A549 (cell line): ENCODE data around the gene VPS37D. TPM values are rescaled to one million over a fixed set of nuclear protein-coding genes. Genes with fewer than 3 reads are reported as not detected.

Experiments
- ATAC-seq, 2 experiments: fragments of 200-7000 bp in 1 of 2; fragments of >200 bp in 1 of 2; cut with Nextera tagmentation in 1 of 2; cut with Tn5 transposase in 1 of 2; 3 replicates each; pipeline versions ENCODE4 v1.8.0 to v1.9.1; 2018 to 2020; ENCODE audit warnings: mild to moderate bottlenecking in 1 of 2, moderate library complexity in 1 of 2
- CTCF ChIA-PET: fragments of 300-600 bp; sonication (Branson Sonifier 250); formaldehyde crosslinking; extraction: SDS; loops from one replicate; lab custom pipeline; 2021; ENCODE audit warnings: antibody characterized with exemption, inconsistent platforms; lab: Yijun Ruan, JAX
- POLR2A ChIA-PET: fragments of 350-600 bp; formaldehyde crosslinking; extraction: SDS; loops from one replicate; lab custom pipeline; 2021; ENCODE audit warnings: antibody characterized with exemption, inconsistent platforms; lab: Yijun Ruan, JAX
- DNase-seq, 2 experiments: peaks; one replicate each; pipeline versions ENCODE4 v3.0.0 to v3.0.0-alpha.2; 2011 to 2016; ENCODE audit warnings: low read depth in 1 of 2, low spot score in 1 of 2
- FAIRE-seq: peaks from 2 replicates; lab custom pipeline; 2011; peaks lifted over from hg19 to GRCh38; lab: Jason Lieb, UNC
- H3K27ac ChIP-seq, 2 experiments: fragments of >200 bp; sonication (Bioruptor Twin); formaldehyde crosslinking; 3 replicates each; pipeline ENCODE4 v1.5.1; 2016 to 2017
- H3K4me1 ChIP-seq: fragments of >200 bp; sonication (Bioruptor Twin); formaldehyde crosslinking; 3 replicates; pipeline ENCODE4 v1.6.1; 2016
- H3K4me2 ChIP-seq: fragments of >200 bp; sonication (Bioruptor Twin); formaldehyde crosslinking; 3 replicates; pipeline ENCODE4 v1.6.1; 2016
- H3K4me3 ChIP-seq: fragments of >200 bp; sonication (Bioruptor Twin); formaldehyde crosslinking; 3 replicates; pipeline ENCODE4 v1.5.1; 2016
- H3K9me3 ChIP-seq: fragments of >200 bp; sonication (Bioruptor Twin); formaldehyde crosslinking; 3 replicates; pipeline ENCODE4 v1.6.1; 2016
- BHLHE40 ChIP-seq: IDR thresholded peaks from 2 replicates; pipeline ENCODE4 v1.6.1; 2012; ENCODE audit warnings: low read depth, low read length, inconsistent platforms
- FOSL2 ChIP-seq, 2 experiments: fragments of 450-650 bp in 1 of 2; fragments of >200 bp in 1 of 2; sonication (Bioruptor Twin) in 1 of 2; formaldehyde crosslinking; IDR thresholded peaks; 2 replicates each; pipeline versions ENCODE4 v1.5.0 to v1.6.1; 2016 to 2020; ENCODE audit warnings: mild to moderate bottlenecking in 1 of 2, moderate library complexity in 1 of 2
- HOXA7 ChIP-seq: fragments of 250-450 bp; sonication (Bioruptor Pico); IDR thresholded peaks from 2 replicates; pipeline ENCODE4 v1.5.0; 2020; ENCODE audit warnings: mild to moderate bottlenecking, moderate library complexity
- HOXB13 ChIP-seq: fragments of 250-450 bp; sonication (Bioruptor Pico); IDR thresholded peaks from 2 replicates; pipeline ENCODE4 v1.5.0; 2020; ENCODE audit warnings: low read depth, mild to moderate bottlenecking, moderate library complexity
- HOXB5 ChIP-seq: fragments of 250-450 bp; sonication (Bioruptor Pico); IDR thresholded peaks from 2 replicates; pipeline ENCODE4 v1.5.0; 2020; ENCODE audit warnings: mild to moderate bottlenecking, moderate library complexity
- JUN ChIP-seq, 2 experiments: fragments of >200 bp; sonication (Bioruptor Twin); formaldehyde crosslinking; IDR thresholded peaks; 2 replicates in 1 of 2; 3 replicates in 1 of 2; pipeline ENCODE4 v1.6.1; 2016 to 2017
- KDM1A ChIP-seq: fragments of 200-600 bp; sonication (generic); IDR thresholded peaks from 2 replicates; pipeline ENCODE4 v1.6.1; 2016; ENCODE audit warnings: low read depth, mild to moderate bottlenecking
- PHF8 ChIP-seq: fragments of 200-600 bp; sonication (generic); IDR thresholded peaks from 2 replicates; pipeline ENCODE4 v1.6.1; 2016; ENCODE audit warnings: low read depth, mild to moderate bottlenecking, antibody characterized with exemption, moderate library complexity, borderline replicate concordance
- RAD21 ChIP-seq, 2 experiments: fragments of >200 bp in 1 of 2; sonication (Bioruptor Twin) in 1 of 2; formaldehyde crosslinking in 1 of 2; IDR thresholded peaks in 1 of 2; conservative IDR thresholded peaks in 1 of 2; 2 replicates in 1 of 2; 3 replicates in 1 of 2; pipeline ENCODE4 v1.6.1; 2012 to 2018; ENCODE audit warnings: inconsistent platforms in 1 of 2
- SMC3 ChIP-seq: fragments of >200 bp; sonication (Bioruptor Twin); formaldehyde crosslinking; IDR thresholded peaks from 3 replicates; pipeline ENCODE4 v1.6.1; 2018; ENCODE audit warnings: inconsistent platforms
- ZFP36 ChIP-seq: fragments of 450-650 bp; IDR thresholded peaks from 2 replicates; pipeline ENCODE4 v1.6.1; 2014; ENCODE audit warnings: borderline replicate concordance; ENCODE audit not compliant: partially characterized antibody
- ZSCAN20 ChIP-seq: fragments of 250-450 bp; sonication (Bioruptor Pico); IDR thresholded peaks from 2 replicates; pipeline ENCODE4 v1.8.0; 2022; ENCODE audit warnings: mild to moderate bottlenecking, moderate library complexity
- WGBS: methylation state at CpG from one replicate; pipeline ENCODE4 v1.1.6; 2017; ENCODE audit errors: missing lambda C conversion rate; 5-methylcytosine and 5-hydroxymethylcytosine counted together
- polyA plus RNA-seq, 4 experiments: library from polyadenylated mRNA; depleted of rRNA in 3 of 4; stranded (reverse); fragments of >200 nt; fragmentation: RNase III in 1 of 4; extraction: RNeasy Plus Mini Kit Qiagen cat#74134 plus additional on column Dnase treatment in 1 of 4; gene quantifications; 2 replicates in 3 of 4; 3 replicates in 1 of 4; pipeline ENCODE4 v1.2.3, GENCODE V29; 2011 to 2017
- TF ChIP-seq, protein P1 (sequence below): fragments of >200 bp; sonication (Bioruptor Twin); formaldehyde crosslinking; IDR thresholded peaks from 3 replicates; pipeline ENCODE4 v1.5.1; 2016
- TF ChIP-seq, protein P2 (sequence below): fragments of >200 bp; sonication (Bioruptor Twin); formaldehyde crosslinking; IDR thresholded peaks from 2 replicates; pipeline ENCODE4 v1.6.1; 2016
- TF ChIP-seq, protein P3 (sequence below): IDR thresholded peaks from 2 replicates; pipeline ENCODE4 v1.6.1; 2012
- TF ChIP-seq, protein P4 (sequence below): fragments of 250-450 bp; sonication (Bioruptor Pico); IDR thresholded peaks from 2 replicates; pipeline ENCODE4 v1.5.0; 2020; ENCODE audit warnings: low read depth, mild to moderate bottlenecking, moderate library complexity
- TF ChIP-seq, protein P5 (sequence below): IDR thresholded peaks from 2 replicates; pipeline ENCODE4 v1.6.1; 2012
- TF ChIP-seq, protein P6 (sequence below): fragments of 250-450 bp; sonication (Bioruptor Pico); IDR thresholded peaks from 2 replicates; pipeline ENCODE4 v1.5.0; 2021; ENCODE audit warnings: mild to moderate bottlenecking, moderate library complexity, borderline replicate concordance

VPS37D gene
- polyA plus RNA-seq, 2 of the 4 experiments (the other 2 are of a cell fraction), result 2.6 to 3.3 TPM

DNA sequence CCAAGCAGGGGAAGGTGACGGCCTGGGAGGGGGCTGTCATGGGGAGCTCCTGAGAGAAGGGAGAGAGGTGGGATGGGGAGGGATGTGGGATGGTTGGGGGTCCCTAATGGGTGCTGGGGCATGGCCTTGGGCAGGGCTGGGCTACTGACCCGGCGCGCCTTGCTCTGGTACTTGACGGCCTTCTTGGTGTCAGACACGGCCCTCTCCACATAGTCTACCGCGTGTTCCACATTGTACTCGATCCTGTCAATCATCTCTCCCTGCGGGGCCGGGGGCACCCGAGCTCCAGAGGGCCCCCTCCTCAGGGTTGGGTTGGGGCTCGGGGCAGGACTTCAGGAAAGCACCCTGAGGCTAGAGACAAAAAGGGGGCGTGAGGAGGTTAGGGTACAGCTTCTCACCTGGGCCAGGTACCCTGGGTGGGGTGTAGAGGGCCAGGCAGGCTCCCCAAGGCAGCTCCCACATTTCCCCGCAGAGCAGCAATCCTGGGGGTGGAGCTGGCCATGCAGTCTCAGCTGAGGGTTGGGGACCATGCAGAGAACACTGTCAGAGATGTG lies 33.0 kb downstream of the VPS37D start (continued):
- TF ChIP-seq, protein P1, sequence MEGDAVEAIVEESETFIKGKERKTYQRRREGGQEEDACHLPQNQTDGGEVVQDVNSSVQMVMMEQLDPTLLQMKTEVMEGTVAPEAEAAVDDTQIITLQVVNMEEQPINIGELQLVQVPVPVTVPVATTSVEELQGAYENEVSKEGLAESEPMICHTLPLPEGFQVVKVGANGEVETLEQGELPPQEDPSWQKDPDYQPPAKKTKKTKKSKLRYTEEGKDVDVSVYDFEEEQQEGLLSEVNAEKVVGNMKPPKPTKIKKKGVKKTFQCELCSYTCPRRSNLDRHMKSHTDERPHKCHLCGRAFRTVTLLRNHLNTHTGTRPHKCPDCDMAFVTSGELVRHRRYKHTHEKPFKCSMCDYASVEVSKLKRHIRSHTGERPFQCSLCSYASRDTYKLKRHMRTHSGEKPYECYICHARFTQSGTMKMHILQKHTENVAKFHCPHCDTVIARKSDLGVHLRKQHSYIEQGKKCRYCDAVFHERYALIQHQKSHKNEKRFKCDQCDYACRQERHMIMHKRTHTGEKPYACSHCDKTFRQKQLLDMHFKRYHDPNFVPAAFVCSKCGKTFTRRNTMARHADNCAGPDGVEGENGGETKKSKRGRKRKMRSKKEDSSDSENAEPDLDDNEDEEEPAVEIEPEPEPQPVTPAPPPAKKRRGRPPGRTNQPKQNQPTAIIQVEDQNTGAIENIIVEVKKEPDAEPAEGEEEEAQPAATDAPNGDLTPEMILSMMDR, result no peak
- TF ChIP-seq, protein P2, sequence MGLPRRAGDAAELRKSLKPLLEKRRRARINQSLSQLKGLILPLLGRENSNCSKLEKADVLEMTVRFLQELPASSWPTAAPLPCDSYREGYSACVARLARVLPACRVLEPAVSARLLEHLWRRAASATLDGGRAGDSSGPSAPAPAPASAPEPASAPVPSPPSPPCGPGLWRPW, result no peak
- TF ChIP-seq BHLHE40 (no peak), SMC3 (no peak)
- TF ChIP-seq, all 56 proteins: peak for 0

DNA sequence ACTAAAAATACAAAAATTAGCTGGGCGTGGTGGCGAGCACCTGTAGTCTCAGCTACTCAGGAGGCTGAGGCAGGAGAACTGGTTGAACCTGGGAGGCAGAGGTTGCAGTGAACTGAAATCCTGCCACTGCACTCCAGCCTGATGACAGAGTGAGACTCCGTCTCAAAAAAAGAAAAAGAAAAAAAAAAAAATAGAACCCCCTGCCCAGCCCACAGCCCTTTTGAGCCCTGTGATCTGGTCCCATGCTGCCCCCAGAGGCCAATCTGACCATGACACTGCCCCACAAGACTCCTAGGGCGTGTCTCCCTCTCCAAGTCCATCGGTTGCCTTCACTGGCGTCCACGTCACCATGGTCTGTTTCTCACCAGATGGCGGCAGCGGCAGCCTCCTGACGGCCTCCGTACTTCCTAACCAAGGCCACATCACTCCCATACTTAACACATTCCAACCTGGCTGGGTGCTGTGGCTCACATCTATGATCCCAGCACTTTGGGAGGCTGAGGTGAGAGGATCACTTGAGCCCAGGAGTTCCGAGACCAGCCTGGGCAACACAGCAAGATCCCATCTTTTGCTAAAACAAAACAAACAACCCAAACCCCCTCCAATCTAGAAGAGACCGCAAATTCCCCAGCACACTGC lies 33.8 kb downstream of the VPS37D start:
- ChIA-PET CTCF (interaction anchor here (0.6 to 10.0 kb wide), 19 partner anchors 10 to 447 kb away, joined by 3 to 139 read pairs (median 6); partner anchors contain the start of genes STX1A and VPS37D), POLR2A (interaction anchor here (1.1 to 2.2 kb wide), 2 partner anchors 11 to 16 kb away, joined by 3 to 6 read pairs; no protein-coding TSS in a partner anchor)
- no peak overlapping the region for H3K4me3 ChIP-seq
- 45% methylated on average over 13 of the region's 13 CpGs for WGBS
- H3K27ac ChIP-seq, result peak overlapping the region; percentile 99 to 100
- peak overlapping the region; percentile 90 for H3K4me2 ChIP-seq
- peak in 1 of 2 experiments; percentile 24; a peak in 3 of 6 replicates for ATAC-seq
- FAIRE-seq, result no peak
- no peaks in the 10 kb centered on the region for H3K9me3 ChIP-seq
- TF ChIP-seq RAD21 (conservative IDR thresholded peaks at IDR 0.05 in 1 of 2, IDR thresholded peaks at IDR 0.05 in 1 of 2) (peak; percentile 53 to 70; a peak in 4 of 5 replicates), HOXA7 (CRISPR knock-in tag) (no peak), ZSCAN20 (CRISPR knock-in tag) (0 out of 2 replicates have a peak, but pooled peaks have one; percentile 65), JUN (IDR thresholded peaks at IDR 0.05) (peak in 1 of 2 experiments; percentile 14; a peak in 2 of 5 replicates), HOXB13 (CRISPR knock-in tag) (peak; percentile 21; the same call in 1 of the 2 replicates), HOXB5 (CRISPR knock-in tag) (0 out of 2 replicates have a peak, but pooled peaks have one; percentile 12), FOSL2 (IDR thresholded peaks at IDR 0.05) (no peak), FOSL2 (CRISPR knock-in tag; IDR thresholded peaks at IDR 0.05) (peak; percentile 9; the same call in 1 of the 2 replicates), PHF8 (no peak), SMC3 (peak; percentile 54; the same call in 2 of the 3 replicates), ZFP36 (no peak), KDM1A (peak; percentile 73; the same call in 1 of the 2 replicates)
- TF ChIP-seq, protein P3, sequence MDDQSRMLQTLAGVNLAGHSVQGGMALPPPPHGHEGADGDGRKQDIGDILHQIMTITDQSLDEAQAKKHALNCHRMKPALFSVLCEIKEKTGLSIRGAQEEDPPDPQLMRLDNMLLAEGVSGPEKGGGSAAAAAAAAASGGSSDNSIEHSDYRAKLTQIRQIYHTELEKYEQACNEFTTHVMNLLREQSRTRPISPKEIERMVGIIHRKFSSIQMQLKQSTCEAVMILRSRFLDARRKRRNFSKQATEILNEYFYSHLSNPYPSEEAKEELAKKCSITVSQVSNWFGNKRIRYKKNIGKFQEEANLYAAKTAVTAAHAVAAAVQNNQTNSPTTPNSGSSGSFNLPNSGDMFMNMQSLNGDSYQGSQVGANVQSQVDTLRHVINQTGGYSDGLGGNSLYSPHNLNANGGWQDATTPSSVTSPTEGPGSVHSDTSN, result peak; percentile 38; the same call in 1 of the 2 replicates
- TF ChIP-seq, protein P4, sequence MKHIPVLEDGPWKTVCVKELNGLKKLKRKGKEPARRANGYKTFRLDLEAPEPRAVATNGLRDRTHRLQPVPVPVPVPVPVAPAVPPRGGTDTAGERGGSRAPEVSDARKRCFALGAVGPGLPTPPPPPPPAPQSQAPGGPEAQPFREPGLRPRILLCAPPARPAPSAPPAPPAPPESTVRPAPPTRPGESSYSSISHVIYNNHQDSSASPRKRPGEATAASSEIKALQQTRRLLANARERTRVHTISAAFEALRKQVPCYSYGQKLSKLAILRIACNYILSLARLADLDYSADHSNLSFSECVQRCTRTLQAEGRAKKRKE (CRISPR knock-in tag), result peak; percentile 88
- TF ChIP-seq, protein P5, sequence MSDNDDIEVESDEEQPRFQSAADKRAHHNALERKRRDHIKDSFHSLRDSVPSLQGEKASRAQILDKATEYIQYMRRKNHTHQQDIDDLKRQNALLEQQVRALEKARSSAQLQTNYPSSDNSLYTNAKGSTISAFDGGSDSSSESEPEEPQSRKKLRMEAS, result peak; percentile 63
- TF ChIP-seq, protein P6, sequence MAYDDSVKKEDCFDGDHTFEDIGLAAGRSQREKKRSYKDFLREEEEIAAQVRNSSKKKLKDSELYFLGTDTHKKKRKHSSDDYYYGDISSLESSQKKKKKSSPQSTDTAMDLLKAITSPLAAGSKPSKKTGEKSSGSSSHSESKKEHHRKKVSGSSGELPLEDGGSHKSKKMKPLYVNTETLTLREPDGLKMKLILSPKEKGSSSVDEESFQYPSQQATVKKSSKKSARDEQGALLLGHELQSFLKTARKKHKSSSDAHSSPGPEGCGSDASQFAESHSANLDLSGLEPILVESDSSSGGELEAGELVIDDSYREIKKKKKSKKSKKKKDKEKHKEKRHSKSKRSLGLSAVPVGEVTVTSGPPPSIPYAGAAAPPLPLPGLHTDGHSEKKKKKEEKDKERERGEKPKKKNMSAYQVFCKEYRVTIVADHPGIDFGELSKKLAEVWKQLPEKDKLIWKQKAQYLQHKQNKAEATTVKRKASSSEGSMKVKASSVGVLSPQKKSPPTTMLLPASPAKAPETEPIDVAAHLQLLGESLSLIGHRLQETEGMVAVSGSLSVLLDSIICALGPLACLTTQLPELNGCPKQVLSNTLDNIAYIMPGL (CRISPR knock-in tag), result no peak
- TF ChIP-seq, protein P1, result peak; percentile 55
- peaks cover 75% of the 10 kb centered on the region for H3K4me1 ChIP-seq
- DNase-seq, result peak; percentile 74 to 95
